Measurements from ENCODE around the gene CLSTN3. TPM values are rescaled to one million over a fixed set of nuclear protein-coding genes. Genes with fewer than 3 reads are reported as not detected.

CLSTN3 gene
- total and polyA plus RNA-seq, 2 of the 13 experiments (the other 11 are each of a cell fraction or from before 2014, with no cell fraction given): 26.2 to 94.1 TPM

DNA sequence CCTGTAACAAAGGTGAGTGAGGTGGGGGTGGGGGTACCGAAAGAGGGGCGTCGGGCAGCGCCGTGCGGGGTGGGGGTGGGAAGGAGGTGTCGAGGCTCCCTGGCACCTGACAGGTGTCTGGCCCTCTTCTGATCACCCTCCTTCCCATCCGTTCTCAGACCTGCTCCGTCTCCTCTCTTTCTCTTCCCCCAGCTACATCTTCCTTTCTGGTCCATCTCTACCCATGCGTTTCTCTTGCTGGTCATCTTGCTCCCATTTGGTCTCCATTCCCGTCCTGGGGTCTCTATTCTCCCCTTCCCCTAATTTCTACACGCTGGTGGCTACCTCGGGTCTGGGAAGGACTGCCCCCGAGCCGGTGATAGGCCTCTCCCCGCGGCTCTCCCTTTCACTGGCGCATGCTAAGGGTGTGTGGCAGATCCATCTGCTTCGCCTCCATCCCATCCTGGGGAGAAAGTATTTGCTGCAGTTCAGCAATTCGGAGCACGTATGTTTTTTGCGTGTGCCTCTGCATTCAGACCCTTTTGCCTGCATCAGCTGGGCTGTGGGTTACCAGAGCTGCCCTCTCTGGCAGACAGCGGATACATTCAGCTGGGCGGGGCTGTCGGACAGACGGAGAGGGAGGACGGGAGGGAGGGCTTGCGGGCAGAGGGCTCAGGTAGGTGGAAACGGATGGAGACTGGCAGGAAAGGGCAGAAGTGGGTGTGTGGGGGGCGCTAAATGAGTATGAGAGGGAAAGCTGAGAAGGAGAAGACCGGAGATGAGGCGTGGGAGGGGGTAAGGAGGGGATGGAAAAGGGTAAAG, 730 bp downstream of the CLSTN3 start (continued):
- TF ChIP-seq MXD4 (CRISPR knock-in tag; IDR thresholded peaks at IDR 0.05) (no peak), ZNF598 (CRISPR knock-in tag; IDR thresholded peaks at IDR 0.05; ENCODE audit: borderline replicate concordance) (no peak)
- TF ChIP-seq, protein P1, sequence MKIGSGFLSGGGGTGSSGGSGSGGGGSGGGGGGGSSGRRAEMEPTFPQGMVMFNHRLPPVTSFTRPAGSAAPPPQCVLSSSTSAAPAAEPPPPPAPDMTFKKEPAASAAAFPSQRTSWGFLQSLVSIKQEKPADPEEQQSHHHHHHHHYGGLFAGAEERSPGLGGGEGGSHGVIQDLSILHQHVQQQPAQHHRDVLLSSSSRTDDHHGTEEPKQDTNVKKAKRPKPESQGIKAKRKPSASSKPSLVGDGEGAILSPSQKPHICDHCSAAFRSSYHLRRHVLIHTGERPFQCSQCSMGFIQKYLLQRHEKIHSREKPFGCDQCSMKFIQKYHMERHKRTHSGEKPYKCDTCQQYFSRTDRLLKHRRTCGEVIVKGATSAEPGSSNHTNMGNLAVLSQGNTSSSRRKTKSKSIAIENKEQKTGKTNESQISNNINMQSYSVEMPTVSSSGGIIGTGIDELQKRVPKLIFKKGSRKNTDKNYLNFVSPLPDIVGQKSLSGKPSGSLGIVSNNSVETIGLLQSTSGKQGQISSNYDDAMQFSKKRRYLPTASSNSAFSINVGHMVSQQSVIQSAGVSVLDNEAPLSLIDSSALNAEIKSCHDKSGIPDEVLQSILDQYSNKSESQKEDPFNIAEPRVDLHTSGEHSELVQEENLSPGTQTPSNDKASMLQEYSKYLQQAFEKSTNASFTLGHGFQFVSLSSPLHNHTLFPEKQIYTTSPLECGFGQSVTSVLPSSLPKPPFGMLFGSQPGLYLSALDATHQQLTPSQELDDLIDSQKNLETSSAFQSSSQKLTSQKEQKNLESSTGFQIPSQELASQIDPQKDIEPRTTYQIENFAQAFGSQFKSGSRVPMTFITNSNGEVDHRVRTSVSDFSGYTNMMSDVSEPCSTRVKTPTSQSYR (CRISPR knock-in tag; IDR thresholded peaks at IDR 0.05; ENCODE audit: borderline replicate concordance): peak; percentile 18; the same call in 1 of the 2 replicates
- TF ChIP-seq, protein P2, sequence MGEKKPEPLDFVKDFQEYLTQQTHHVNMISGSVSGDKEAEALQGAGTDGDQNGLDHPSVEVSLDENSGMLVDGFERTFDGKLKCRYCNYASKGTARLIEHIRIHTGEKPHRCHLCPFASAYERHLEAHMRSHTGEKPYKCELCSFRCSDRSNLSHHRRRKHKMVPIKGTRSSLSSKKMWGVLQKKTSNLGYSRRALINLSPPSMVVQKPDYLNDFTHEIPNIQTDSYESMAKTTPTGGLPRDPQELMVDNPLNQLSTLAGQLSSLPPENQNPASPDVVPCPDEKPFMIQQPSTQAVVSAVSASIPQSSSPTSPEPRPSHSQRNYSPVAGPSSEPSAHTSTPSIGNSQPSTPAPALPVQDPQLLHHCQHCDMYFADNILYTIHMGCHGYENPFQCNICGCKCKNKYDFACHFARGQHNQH (CRISPR knock-in tag; IDR thresholded peaks at IDR 0.05): no peak
- TF ChIP-seq, protein P3, sequence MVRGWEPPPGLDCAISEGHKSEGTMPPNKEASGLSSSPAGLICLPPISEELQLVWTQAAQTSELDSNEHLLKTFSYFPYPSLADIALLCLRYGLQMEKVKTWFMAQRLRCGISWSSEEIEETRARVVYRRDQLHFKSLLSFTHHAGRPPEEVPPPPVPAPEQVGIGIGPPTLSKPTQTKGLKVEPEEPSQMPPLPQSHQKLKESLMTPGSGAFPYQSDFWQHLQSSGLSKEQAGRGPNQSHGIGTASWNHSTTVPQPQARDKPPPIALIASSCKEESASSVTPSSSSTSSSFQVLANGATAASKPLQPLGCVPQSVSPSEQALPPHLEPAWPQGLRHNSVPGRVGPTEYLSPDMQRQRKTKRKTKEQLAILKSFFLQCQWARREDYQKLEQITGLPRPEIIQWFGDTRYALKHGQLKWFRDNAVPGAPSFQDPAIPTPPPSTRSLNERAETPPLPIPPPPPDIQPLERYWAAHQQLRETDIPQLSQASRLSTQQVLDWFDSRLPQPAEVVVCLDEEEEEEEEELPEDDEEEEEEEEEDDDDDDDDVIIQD (CRISPR knock-in tag; IDR thresholded peaks at IDR 0.05; ENCODE audit: low read depth): 0 out of 2 replicates have a peak, but pooled peaks have one; percentile 15
- TF ChIP-seq, protein P4, sequence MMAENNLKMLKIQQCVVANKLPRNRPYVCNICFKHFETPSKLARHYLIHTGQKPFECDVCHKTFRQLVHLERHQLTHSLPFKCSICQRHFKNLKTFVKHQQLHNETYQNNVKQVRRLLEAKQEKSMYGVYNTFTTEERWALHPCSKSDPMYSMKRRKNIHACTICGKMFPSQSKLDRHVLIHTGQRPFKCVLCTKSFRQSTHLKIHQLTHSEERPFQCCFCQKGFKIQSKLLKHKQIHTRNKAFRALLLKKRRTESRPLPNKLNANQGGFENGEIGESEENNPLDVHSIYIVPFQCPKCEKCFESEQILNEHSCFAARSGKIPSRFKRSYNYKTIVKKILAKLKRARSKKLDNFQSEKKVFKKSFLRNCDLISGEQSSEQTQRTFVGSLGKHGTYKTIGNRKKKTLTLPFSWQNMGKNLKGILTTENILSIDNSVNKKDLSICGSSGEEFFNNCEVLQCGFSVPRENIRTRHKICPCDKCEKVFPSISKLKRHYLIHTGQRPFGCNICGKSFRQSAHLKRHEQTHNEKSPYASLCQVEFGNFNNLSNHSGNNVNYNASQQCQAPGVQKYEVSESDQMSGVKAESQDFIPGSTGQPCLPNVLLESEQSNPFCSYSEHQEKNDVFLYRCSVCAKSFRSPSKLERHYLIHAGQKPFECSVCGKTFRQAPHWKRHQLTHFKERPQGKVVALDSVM (CRISPR knock-in tag; IDR thresholded peaks at IDR 0.05): no peak
- TF ChIP-seq, protein P5, sequence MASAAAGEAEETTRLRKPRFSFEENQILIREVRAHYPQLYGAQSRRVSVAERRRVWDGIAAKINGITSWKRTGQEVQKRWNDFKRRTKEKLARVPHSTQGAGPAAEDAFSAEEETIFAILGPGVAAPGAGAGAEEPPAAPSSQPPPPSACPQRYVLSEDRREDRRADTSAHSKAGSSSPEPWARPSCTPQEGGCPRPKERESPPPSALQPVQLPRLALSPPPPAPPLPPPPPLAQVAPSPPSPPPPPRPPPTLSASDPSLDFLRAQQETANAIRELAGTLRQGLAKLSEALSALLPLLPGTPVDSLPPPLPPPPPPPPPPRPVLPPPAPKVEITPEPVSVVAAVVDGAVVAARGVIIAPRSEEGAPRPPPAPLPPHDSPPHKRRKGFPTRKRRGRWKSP (CRISPR knock-in tag; IDR thresholded peaks at IDR 0.05): no peak
- TF ChIP-seq, protein P6, sequence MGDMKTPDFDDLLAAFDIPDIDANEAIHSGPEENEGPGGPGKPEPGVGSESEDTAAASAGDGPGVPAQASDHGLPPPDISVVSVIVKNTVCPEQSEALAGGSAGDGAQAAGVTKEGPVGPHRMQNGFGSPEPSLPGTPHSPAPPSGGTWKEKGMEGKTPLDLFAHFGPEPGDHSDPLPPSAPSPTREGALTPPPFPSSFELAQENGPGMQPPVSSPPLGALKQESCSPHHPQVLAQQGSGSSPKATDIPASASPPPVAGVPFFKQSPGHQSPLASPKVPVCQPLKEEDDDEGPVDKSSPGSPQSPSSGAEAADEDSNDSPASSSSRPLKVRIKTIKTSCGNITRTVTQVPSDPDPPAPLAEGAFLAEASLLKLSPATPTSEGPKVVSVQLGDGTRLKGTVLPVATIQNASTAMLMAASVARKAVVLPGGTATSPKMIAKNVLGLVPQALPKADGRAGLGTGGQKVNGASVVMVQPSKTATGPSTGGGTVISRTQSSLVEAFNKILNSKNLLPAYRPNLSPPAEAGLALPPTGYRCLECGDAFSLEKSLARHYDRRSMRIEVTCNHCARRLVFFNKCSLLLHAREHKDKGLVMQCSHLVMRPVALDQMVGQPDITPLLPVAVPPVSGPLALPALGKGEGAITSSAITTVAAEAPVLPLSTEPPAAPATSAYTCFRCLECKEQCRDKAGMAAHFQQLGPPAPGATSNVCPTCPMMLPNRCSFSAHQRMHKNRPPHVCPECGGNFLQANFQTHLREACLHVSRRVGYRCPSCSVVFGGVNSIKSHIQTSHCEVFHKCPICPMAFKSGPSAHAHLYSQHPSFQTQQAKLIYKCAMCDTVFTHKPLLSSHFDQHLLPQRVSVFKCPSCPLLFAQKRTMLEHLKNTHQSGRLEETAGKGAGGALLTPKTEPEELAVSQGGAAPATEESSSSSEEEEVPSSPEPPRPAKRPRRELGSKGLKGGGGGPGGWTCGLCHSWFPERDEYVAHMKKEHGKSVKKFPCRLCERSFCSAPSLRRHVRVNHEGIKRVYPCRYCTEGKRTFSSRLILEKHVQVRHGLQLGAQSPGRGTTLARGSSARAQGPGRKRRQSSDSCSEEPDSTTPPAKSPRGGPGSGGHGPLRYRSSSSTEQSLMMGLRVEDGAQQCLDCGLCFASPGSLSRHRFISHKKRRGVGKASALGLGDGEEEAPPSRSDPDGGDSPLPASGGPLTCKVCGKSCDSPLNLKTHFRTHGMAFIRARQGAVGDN (CRISPR knock-in tag; IDR thresholded peaks at IDR 0.05): peak; percentile 49

Data from HepG2 (cell line).